HepG2 (cell line): ENCODE results near the gene TMEM53. TPM values are rescaled to one million over a fixed set of nuclear protein-coding genes. Genes with fewer than 3 reads are reported as not detected.

Source experiments
- AGO1 ChIP-seq: fragments of 200-400 bp; formaldehyde crosslinking; IDR thresholded peaks from 2 replicates; pipeline ENCODE4 v1.6.1; 2017; ENCODE audit warnings: mild to moderate bottlenecking, low read depth, low read length, moderate library complexity; ENCODE audit not compliant: poor library complexity, severe bottlenecking
- ELF1 ChIP-seq: sonication (generic); formaldehyde crosslinking; IDR thresholded peaks from 2 replicates; pipeline ENCODE4 v1.4.0; 2020; ENCODE audit warnings: missing genetic modification reagents
- FLYWCH1 ChIP-seq: sonication (generic); formaldehyde crosslinking; IDR thresholded peaks from 2 replicates; pipeline ENCODE4 v1.8.1; 2023; ENCODE audit warnings: mild to moderate bottlenecking, missing genetic modification reagents
- FOXK1 ChIP-seq: sonication (generic); formaldehyde crosslinking; IDR thresholded peaks from 2 replicates; pipeline ENCODE4 v1.4.0; 2020; ENCODE audit warnings: low read depth, missing genetic modification reagents, borderline replicate concordance
- FOXP1 ChIP-seq, 2 experiments: fragments of 450-650 bp in 1 of 2; IDR thresholded peaks; 2 replicates each; pipeline ENCODE4 v1.6.1; 2017 to 2018; ENCODE audit warnings: antibody characterized with exemption in 1 of 2
- HDAC2 ChIP-seq: sonication (generic); formaldehyde crosslinking; IDR thresholded peaks from 2 replicates; pipeline ENCODE4 v1.4.0; 2020; ENCODE audit warnings: missing genetic modification reagents
- JUN ChIP-seq: sonication (generic); formaldehyde crosslinking; IDR thresholded peaks from 2 replicates; pipeline ENCODE4 v1.4.0; 2020; ENCODE audit warnings: mild to moderate bottlenecking, missing genetic modification reagents
- MEIS2 ChIP-seq: sonication (generic); formaldehyde crosslinking; IDR thresholded peaks from 2 replicates; pipeline ENCODE4 v1.9.0; 2021; ENCODE audit warnings: mild to moderate bottlenecking, missing genetic modification reagents
- MIER3 ChIP-seq: IDR thresholded peaks from 2 replicates; pipeline ENCODE4 v1.6.1; 2016; ENCODE audit warnings: missing compliant biosample characterization, borderline replicate concordance
- SALL1 ChIP-seq: sonication (generic); formaldehyde crosslinking; IDR thresholded peaks from 2 replicates; pipeline ENCODE4 v1.8.0; 2022; ENCODE audit warnings: mild to moderate bottlenecking, missing genetic modification reagents
- SALL2 ChIP-seq: sonication (generic); formaldehyde crosslinking; IDR thresholded peaks from 2 replicates; pipeline ENCODE4 v1.8.1; 2023; ENCODE audit warnings: mild to moderate bottlenecking, missing genetic modification reagents, inconsistent platforms
- TAF15 ChIP-seq: fragments of 200-400 bp; formaldehyde crosslinking; IDR thresholded peaks from one replicate; pipeline ENCODE4 v1.6.1; 2018; ENCODE audit warnings: mild to moderate bottlenecking, low read depth, low read length; ENCODE audit not compliant: poor library complexity, severe bottlenecking
- TARDBP ChIP-seq: sonication (generic); formaldehyde crosslinking; IDR thresholded peaks from 2 replicates; pipeline ENCODE4 v1.8.0; 2022; ENCODE audit warnings: mild to moderate bottlenecking, missing genetic modification reagents
- TBX2 ChIP-seq: sonication (generic); formaldehyde crosslinking; IDR thresholded peaks from 2 replicates; pipeline ENCODE4 v1.5.0; 2020; ENCODE audit warnings: missing genetic modification reagents, mild to moderate bottlenecking, borderline replicate concordance
- ZFP62 ChIP-seq: sonication (generic); formaldehyde crosslinking; IDR thresholded peaks from 2 replicates; pipeline ENCODE4 v1.4.0; 2020; ENCODE audit warnings: missing genetic modification reagents
- ZFX ChIP-seq: sonication (generic); formaldehyde crosslinking; IDR thresholded peaks from 2 replicates; pipeline ENCODE4 v1.4.0; 2020; ENCODE audit warnings: mild to moderate bottlenecking, low read depth, missing genetic modification reagents, moderate library complexity
- ZNF136 ChIP-seq: sonication (generic); formaldehyde crosslinking; IDR thresholded peaks from 2 replicates; pipeline ENCODE4 v1.8.1; 2022; ENCODE audit warnings: low read depth, mild to moderate bottlenecking, moderate library complexity, missing genetic modification reagents
- ZNF329 ChIP-seq: sonication (generic); formaldehyde crosslinking; IDR thresholded peaks from 2 replicates; pipeline ENCODE4 v1.9.0; 2021; ENCODE audit warnings: low read depth, mild to moderate bottlenecking, missing genetic modification reagents
- ZNF605 ChIP-seq: sonication (generic); formaldehyde crosslinking; IDR thresholded peaks from 2 replicates; pipeline ENCODE4 v1.8.0; 2022; ENCODE audit warnings: mild to moderate bottlenecking, missing genetic modification reagents
- ZNF607 ChIP-seq: sonication (generic); formaldehyde crosslinking; IDR thresholded peaks from 2 replicates; pipeline ENCODE4 v1.5.1; 2020; ENCODE audit warnings: missing genetic modification reagents, mild to moderate bottlenecking, borderline replicate concordance
- ZNF670 ChIP-seq: sonication (generic); formaldehyde crosslinking; IDR thresholded peaks from 2 replicates; pipeline ENCODE4 v1.8.0; 2022; ENCODE audit warnings: mild to moderate bottlenecking, missing genetic modification reagents, borderline replicate concordance
- polyA plus RNA-seq, 8 experiments: library from polyadenylated mRNA; depleted of rRNA in 3 of 8; stranded (reverse) in 7 of 8; unstranded in 1 of 8; fragments of >200 nt; fragmentation: Illumina TruSeq in 4 of 8; extraction: Trizol in 4 of 8; gene quantifications; 2 replicates each; pipeline versions ENCODE4 v1.2.1 to v1.2.3, GENCODE V29; 2011 to 2016; ENCODE audit warnings: low read depth in 4 of 8, missing spikeins in 1 of 8, mixed read lengths in 1 of 8; ENCODE audit not compliant: insufficient read depth in 1 of 8
- total RNA-seq, 5 experiments: library from RNA; depleted of rRNA; stranded (reverse); fragments of >200 nt; fragmentation: Illumina TruSeq; extraction: Trizol; gene quantifications; 2 replicates each; pipeline ENCODE4 v1.2.3, GENCODE V29; 2016; ENCODE audit warnings: low read depth in 1 of 5
- TF ChIP-seq, protein P1 (sequence below): sonication (generic); formaldehyde crosslinking; conservative IDR thresholded peaks from 2 replicates; pipeline ENCODE4 v1.4.0; 2020; ENCODE audit warnings: missing genetic modification reagents
- TF ChIP-seq, protein P2 (sequence below): sonication (generic); formaldehyde crosslinking; IDR thresholded peaks from 2 replicates; pipeline ENCODE4; 2020; ENCODE audit warnings: missing genetic modification reagents, mild to moderate bottlenecking, borderline replicate concordance
- TF ChIP-seq, protein P3 (sequence below): sonication (generic); formaldehyde crosslinking; IDR thresholded peaks from 2 replicates; pipeline ENCODE4 v1.5.0; 2020; ENCODE audit warnings: missing genetic modification reagents, mild to moderate bottlenecking, borderline replicate concordance

TMEM53 gene
- total and polyA plus RNA-seq, 2 of the 13 experiments (the other 11 are each of a cell fraction or from before 2014, with no cell fraction given): 12.6 to 20.2 TPM

DNA sequence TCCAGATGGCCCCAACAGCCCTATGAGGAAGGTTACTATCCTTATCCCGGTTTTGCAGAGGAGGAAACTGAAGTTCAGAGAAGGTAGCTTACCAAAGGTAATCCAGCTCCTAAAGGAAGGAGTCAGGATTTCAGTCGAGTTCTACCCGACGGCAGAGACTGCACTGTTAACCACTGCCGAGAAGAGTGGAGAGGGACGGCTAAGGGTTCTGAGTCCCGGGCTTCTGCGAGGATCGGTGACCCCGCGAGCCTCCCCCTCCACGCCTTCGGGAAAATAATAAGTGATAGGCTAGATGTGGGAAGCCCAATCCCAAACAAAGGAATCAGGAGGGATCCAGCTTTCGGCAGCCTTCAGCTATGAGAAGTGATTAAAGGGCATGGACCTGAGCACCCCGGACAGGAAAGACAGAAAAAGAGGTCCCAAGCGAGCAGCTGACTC lies 587 bp downstream of the TMEM53 start (continued):
- TF ChIP-seq FOXK1: no peak
- 0 out of 2 replicates have a peak, but pooled peaks have one; percentile 58 for TF ChIP-seq ZNF670 (CRISPR knock-in tag)
- TF ChIP-seq JUN (CRISPR knock-in tag): no peak
- TF ChIP-seq MIER3 (CRISPR knock-in tag): no peak
- peak; percentile 22; the same call in 1 of the 2 replicates for TF ChIP-seq ZFX (CRISPR knock-in tag)
- TF ChIP-seq ZNF136 (CRISPR knock-in tag): 0 out of 2 replicates have a peak, but pooled peaks have one; percentile 3
- TF ChIP-seq ZNF605 (CRISPR knock-in tag): peak; percentile 82
- TF ChIP-seq SALL2 (CRISPR knock-in tag): 0 out of 2 replicates have a peak, but pooled peaks have one; percentile 39
- TF ChIP-seq TAF15: no peak
- no peak for TF ChIP-seq ZFP62 (CRISPR knock-in tag)
- TF ChIP-seq HDAC2: no peak; the same call in 1 of the 2 replicates
- no peak for TF ChIP-seq ELF1 (CRISPR knock-in tag)
- TF ChIP-seq, protein P1, sequence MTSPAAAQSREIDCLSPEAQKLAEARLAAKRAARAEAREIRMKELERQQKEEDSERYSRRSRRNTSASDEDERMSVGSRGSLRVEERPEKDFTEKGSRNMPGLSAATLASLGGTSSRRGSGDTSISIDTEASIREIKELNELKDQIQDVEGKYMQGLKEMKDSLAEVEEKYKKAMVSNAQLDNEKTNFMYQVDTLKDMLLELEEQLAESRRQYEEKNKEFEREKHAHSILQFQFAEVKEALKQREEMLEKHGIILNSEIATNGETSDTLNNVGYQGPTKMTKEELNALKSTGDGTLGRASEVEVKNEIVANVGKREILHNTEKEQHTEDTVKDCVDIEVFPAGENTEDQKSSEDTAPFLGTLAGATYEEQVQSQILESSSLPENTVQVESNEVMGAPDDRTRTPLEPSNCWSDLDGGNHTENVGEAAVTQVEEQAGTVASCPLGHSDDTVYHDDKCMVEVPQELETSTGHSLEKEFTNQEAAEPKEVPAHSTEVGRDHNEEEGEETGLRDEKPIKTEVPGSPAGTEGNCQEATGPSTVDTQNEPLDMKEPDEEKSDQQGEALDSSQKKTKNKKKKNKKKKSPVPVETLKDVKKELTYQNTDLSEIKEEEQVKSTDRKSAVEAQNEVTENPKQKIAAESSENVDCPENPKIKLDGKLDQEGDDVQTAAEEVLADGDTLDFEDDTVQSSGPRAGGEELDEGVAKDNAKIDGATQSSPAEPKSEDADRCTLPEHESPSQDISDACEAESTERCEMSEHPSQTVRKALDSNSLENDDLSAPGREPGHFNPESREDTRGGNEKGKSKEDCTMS (CRISPR knock-in tag): no peak
- TF ChIP-seq, protein P2, sequence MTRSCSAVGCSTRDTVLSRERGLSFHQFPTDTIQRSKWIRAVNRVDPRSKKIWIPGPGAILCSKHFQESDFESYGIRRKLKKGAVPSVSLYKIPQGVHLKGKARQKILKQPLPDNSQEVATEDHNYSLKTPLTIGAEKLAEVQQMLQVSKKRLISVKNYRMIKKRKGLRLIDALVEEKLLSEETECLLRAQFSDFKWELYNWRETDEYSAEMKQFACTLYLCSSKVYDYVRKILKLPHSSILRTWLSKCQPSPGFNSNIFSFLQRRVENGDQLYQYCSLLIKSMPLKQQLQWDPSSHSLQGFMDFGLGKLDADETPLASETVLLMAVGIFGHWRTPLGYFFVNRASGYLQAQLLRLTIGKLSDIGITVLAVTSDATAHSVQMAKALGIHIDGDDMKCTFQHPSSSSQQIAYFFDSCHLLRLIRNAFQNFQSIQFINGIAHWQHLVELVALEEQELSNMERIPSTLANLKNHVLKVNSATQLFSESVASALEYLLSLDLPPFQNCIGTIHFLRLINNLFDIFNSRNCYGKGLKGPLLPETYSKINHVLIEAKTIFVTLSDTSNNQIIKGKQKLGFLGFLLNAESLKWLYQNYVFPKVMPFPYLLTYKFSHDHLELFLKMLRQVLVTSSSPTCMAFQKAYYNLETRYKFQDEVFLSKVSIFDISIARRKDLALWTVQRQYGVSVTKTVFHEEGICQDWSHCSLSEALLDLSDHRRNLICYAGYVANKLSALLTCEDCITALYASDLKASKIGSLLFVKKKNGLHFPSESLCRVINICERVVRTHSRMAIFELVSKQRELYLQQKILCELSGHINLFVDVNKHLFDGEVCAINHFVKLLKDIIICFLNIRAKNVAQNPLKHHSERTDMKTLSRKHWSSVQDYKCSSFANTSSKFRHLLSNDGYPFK (CRISPR knock-in tag): no peak
- no peak for TF ChIP-seq AGO1
- TF ChIP-seq TARDBP (CRISPR knock-in tag): peak; percentile 25; the same call in 1 of the 2 replicates
- no peak for TF ChIP-seq FLYWCH1 (CRISPR knock-in tag)
- no peak for TF ChIP-seq TBX2 (CRISPR knock-in tag)
- TF ChIP-seq FOXP1 (IDR thresholded peaks at IDR 0.05): no peak
- TF ChIP-seq FOXP1 (CRISPR knock-in tag; IDR thresholded peaks at IDR 0.05): no peak
- TF ChIP-seq SALL1: no peak
- 0 out of 2 replicates have a peak, but pooled peaks have one; percentile 49 for TF ChIP-seq MEIS2 (CRISPR knock-in tag)
- no peak for TF ChIP-seq ZNF607 (CRISPR knock-in tag)
- TF ChIP-seq, protein P3, sequence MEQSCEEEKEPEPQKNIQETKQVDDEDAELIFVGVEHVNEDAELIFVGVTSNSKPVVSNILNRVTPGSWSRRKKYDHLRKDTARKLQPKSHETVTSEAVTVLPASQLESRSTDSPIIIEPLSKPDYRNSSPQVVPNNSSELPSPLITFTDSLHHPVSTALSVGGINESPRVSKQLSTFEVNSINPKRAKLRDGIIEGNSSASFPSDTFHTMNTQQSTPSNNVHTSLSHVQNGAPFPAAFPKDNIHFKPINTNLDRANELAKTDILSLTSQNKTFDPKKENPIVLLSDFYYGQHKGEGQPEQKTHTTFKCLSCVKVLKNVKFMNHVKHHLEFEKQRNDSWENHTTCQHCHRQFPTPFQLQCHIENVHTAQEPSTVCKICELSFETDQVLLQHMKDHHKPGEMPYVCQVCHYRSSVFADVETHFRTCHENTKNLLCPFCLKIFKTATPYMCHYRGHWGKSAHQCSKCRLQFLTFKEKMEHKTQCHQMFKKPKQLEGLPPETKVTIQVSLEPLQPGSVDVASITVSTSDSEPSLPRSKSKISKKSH (CRISPR knock-in tag): no peak
- no peak for TF ChIP-seq ZNF329 (CRISPR knock-in tag)
